ENCODE results near the gene BAMBI. TPM values are rescaled to one million over a fixed set of nuclear protein-coding genes. Genes with fewer than 3 reads are reported as not detected.

BAMBI gene
- total RNA-seq, 1 donor from 2014 or later: 50.6 TPM

DNA sequence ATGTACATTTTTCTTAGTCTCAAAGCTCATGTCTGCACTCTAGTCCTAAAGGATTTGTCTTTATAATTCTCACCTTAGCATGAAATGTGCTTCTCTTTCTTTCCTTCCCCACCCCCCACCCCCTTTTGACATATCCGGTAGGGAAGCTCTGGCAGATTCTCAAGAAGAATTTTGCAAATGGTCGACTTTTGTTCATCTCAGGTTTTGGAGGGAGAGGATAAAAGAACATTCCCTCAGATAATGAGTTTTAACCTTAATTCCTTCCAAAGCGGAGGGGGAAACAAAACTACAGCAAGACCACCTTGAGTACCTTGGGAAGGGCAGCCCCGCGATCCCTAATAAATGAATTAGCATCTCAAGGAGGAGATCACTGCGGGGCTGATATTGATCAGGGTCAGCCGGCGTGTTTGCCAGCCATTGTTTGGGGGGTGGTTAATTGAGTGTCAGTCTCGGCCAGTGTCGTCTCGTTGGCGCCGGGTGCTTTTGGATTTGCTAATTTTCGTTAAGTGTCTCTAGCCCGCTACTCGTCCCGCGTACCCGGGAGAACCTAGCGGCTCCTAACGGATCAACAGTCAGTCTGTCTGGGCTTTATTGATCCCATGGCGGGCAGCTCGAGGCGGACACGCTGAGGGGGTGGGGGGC lies 874 bp upstream of the BAMBI start:
- Mint-ChIP-seq H3K27me3 (ENCODE audit: low read depth, unreplicated experiment) (peaks cover 2% of the 10 kb centered on the region), H3K4me1 (ENCODE audit: low read depth, unreplicated experiment) (peaks cover 11% of the 10 kb centered on the region), H3K9me3 (ENCODE audit: unreplicated experiment) (no peaks in the 10 kb centered on the region), H3K4me3 (ENCODE audit: unreplicated experiment) (peak overlapping the region; percentile 84), H3K36me3 (ENCODE audit: low read depth, unreplicated experiment) (peaks cover 1% of the 10 kb centered on the region), H3K27ac (ENCODE audit: unreplicated experiment) (peak overlapping the region; percentile 50)
- DNase-seq (ENCODE audit: low read depth) (no peak), FAIRE-seq (no peak)
- Histone ChIP-seq H2AFZ (ENCODE audit: low read depth, low read length) (peak overlapping the region; percentile 81), H3K9ac (ENCODE audit: low read length) (peak overlapping the region; percentile 59), H3K79me2 (ENCODE audit: insufficient read depth, low read length) (peaks cover 41% of the 10 kb centered on the region), H4K20me1 (ENCODE audit: insufficient read depth, low read length) (peaks cover 32% of the 10 kb centered on the region), H3K4me3 (ENCODE audit: insufficient read depth, low read depth, low read length) (peak overlapping the region; percentile 59), H3K36me3 (ENCODE audit: insufficient read depth, low read length) (no peaks in the 10 kb centered on the region), H3K27ac (ENCODE audit: low read depth, low read length) (no peak overlapping the region), H3K27me3 (ENCODE audit: insufficient read depth, low read length) (peaks cover 33% of the 10 kb centered on the region), H3K9me3 (ENCODE audit: insufficient read depth, low read depth, low read length) (no peaks in the 10 kb centered on the region), H3K4me2 (ENCODE audit: low read length) (peak overlapping the region; percentile 91), H3K4me1 (ENCODE audit: insufficient read depth, low read length) (peaks cover 20% of the 10 kb centered on the region)
- TF ChIP-seq, protein P1, sequence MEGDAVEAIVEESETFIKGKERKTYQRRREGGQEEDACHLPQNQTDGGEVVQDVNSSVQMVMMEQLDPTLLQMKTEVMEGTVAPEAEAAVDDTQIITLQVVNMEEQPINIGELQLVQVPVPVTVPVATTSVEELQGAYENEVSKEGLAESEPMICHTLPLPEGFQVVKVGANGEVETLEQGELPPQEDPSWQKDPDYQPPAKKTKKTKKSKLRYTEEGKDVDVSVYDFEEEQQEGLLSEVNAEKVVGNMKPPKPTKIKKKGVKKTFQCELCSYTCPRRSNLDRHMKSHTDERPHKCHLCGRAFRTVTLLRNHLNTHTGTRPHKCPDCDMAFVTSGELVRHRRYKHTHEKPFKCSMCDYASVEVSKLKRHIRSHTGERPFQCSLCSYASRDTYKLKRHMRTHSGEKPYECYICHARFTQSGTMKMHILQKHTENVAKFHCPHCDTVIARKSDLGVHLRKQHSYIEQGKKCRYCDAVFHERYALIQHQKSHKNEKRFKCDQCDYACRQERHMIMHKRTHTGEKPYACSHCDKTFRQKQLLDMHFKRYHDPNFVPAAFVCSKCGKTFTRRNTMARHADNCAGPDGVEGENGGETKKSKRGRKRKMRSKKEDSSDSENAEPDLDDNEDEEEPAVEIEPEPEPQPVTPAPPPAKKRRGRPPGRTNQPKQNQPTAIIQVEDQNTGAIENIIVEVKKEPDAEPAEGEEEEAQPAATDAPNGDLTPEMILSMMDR (IDR thresholded peaks at IDR 0.05; ENCODE audit: insufficient read depth, low read depth, low read length): no peak
- no peak for TF ChIP-seq EZH2 (IDR thresholded peaks at IDR 0.05; ENCODE audit: insufficient read depth, low read length)

- H3K36me3 Mint-ChIP-seq (ENCODE audit: low read depth, unreplicated experiment): peaks cover 8% of the 10 kb centered on the region
- peaks cover 7% of the 10 kb centered on the region for H3K36me3 ChIP-seq (ENCODE audit: insufficient read depth, low read length)
- peaks cover 15% of the 10 kb centered on the region for H3K4me1 Mint-ChIP-seq (ENCODE audit: low read depth, unreplicated experiment)
- H3K4me1 ChIP-seq (ENCODE audit: insufficient read depth, low read length): peaks cover 20% of the 10 kb centered on the region
- peak overlapping the region; percentile 94 for H3K4me2 ChIP-seq (ENCODE audit: low read length)
- peak overlapping the region; percentile 85 for H3K9ac ChIP-seq (ENCODE audit: low read length)
- no peaks in the 10 kb centered on the region for H3K27me3 Mint-ChIP-seq (ENCODE audit: low read depth, unreplicated experiment)
- peak overlapping the region; percentile 99 for H3K4me3 Mint-ChIP-seq (ENCODE audit: unreplicated experiment)
- H2AFZ ChIP-seq (ENCODE audit: low read depth, low read length): peak overlapping the region; percentile 59
- FAIRE-seq (no peak), DNase-seq (ENCODE audit: low read depth) (peak; percentile 40)
- TF ChIP-seq EZH2 (IDR thresholded peaks at IDR 0.05; ENCODE audit: insufficient read depth, low read length): no peak
- TF ChIP-seq, protein P1 (IDR thresholded peaks at IDR 0.05; ENCODE audit: insufficient read depth, low read depth, low read length): no peak
- H3K4me3 ChIP-seq (ENCODE audit: insufficient read depth, low read depth, low read length): peak overlapping the region; percentile 82
- H3K9me3 Mint-ChIP-seq (ENCODE audit: unreplicated experiment): no peaks in the 10 kb centered on the region
- no peaks in the 10 kb centered on the region for H3K9me3 ChIP-seq (ENCODE audit: insufficient read depth, low read depth, low read length)
- H3K27me3 ChIP-seq (ENCODE audit: insufficient read depth, low read length): peaks cover 29% of the 10 kb centered on the region
- H3K27ac ChIP-seq (ENCODE audit: low read depth, low read length): peak overlapping the region; percentile 57
- peaks cover 50% of the 10 kb centered on the region for H3K79me2 ChIP-seq (ENCODE audit: insufficient read depth, low read length)
- peaks cover 46% of the 10 kb centered on the region for H4K20me1 ChIP-seq (ENCODE audit: insufficient read depth, low read length)
- peak overlapping the region; percentile 50 for H3K27ac Mint-ChIP-seq (ENCODE audit: unreplicated experiment)
Measured at GRCh38 chr10:28677888-28678686, 766 bp downstream of the BAMBI start.

All from astrocyte (in vitro differentiated cells and primary cell).